GM12873 (cell line): ENCODE data around the gene GIGYF2.

Experiments
- TF ChIP-seq, protein P1 (sequence below): IDR thresholded peaks from 2 replicates; pipeline ENCODE4 v1.5.1; 2012; ENCODE audit warnings: low read depth, mild to moderate bottlenecking, moderate library complexity, low read length, control low read depth; ENCODE audit not compliant: insufficient read depth; ENCODE audit errors: missing control alignments

The GIGYF2 gene, protein sequence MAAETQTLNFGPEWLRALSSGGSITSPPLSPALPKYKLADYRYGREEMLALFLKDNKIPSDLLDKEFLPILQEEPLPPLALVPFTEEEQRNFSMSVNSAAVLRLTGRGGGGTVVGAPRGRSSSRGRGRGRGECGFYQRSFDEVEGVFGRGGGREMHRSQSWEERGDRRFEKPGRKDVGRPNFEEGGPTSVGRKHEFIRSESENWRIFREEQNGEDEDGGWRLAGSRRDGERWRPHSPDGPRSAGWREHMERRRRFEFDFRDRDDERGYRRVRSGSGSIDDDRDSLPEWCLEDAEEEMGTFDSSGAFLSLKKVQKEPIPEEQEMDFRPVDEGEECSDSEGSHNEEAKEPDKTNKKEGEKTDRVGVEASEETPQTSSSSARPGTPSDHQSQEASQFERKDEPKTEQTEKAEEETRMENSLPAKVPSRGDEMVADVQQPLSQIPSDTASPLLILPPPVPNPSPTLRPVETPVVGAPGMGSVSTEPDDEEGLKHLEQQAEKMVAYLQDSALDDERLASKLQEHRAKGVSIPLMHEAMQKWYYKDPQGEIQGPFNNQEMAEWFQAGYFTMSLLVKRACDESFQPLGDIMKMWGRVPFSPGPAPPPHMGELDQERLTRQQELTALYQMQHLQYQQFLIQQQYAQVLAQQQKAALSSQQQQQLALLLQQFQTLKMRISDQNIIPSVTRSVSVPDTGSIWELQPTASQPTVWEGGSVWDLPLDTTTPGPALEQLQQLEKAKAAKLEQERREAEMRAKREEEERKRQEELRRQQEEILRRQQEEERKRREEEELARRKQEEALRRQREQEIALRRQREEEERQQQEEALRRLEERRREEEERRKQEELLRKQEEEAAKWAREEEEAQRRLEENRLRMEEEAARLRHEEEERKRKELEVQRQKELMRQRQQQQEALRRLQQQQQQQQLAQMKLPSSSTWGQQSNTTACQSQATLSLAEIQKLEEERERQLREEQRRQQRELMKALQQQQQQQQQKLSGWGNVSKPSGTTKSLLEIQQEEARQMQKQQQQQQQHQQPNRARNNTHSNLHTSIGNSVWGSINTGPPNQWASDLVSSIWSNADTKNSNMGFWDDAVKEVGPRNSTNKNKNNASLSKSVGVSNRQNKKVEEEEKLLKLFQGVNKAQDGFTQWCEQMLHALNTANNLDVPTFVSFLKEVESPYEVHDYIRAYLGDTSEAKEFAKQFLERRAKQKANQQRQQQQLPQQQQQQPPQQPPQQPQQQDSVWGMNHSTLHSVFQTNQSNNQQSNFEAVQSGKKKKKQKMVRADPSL (N-terminal part only)

DNA sequence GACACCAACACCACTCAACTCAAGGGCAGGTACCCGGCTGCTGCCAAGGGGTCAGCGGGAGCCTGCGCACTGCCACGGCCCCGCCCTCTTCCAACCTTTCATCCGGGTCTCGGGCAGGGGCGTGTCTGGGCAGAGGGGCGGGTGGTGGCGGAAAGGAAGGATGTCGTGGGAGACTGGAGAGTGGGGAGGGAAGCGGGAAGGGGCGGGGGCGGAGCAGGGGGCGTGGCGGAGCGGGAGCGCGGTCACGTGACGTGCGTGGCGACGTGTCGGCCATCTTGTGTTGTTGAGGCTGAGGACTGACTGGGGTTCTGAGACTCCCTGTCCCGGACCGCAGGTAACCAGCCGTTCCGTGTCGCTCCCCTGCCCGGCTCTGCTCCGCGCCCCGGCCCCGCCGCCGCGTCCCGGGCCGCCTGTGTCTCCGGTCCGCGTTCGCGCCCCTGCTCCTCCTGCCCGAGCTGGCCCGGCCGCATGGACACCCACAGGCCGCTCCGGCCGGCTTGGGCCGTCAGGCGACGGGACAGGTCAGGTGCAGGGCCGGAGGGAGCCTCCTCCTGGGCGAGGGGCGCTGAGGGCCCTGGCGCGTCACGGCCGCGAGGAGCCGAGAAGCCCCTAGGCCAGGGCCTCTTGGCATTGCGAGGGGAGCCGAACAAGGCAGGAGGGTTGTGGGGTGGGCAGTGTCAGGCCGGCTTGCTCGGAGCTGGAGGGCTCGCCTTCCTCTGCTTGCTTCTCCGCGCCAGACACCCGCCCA, at the start of gene GIGYF2:
Gene GIGYF2, plus strand, starts transcription at position 273 of the 748 bp plus-strand sequence. CDS start 37,867 bp downstream, outside the sequence.
- TF ChIP-seq, protein P1, sequence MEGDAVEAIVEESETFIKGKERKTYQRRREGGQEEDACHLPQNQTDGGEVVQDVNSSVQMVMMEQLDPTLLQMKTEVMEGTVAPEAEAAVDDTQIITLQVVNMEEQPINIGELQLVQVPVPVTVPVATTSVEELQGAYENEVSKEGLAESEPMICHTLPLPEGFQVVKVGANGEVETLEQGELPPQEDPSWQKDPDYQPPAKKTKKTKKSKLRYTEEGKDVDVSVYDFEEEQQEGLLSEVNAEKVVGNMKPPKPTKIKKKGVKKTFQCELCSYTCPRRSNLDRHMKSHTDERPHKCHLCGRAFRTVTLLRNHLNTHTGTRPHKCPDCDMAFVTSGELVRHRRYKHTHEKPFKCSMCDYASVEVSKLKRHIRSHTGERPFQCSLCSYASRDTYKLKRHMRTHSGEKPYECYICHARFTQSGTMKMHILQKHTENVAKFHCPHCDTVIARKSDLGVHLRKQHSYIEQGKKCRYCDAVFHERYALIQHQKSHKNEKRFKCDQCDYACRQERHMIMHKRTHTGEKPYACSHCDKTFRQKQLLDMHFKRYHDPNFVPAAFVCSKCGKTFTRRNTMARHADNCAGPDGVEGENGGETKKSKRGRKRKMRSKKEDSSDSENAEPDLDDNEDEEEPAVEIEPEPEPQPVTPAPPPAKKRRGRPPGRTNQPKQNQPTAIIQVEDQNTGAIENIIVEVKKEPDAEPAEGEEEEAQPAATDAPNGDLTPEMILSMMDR, result no peak

DNA sequence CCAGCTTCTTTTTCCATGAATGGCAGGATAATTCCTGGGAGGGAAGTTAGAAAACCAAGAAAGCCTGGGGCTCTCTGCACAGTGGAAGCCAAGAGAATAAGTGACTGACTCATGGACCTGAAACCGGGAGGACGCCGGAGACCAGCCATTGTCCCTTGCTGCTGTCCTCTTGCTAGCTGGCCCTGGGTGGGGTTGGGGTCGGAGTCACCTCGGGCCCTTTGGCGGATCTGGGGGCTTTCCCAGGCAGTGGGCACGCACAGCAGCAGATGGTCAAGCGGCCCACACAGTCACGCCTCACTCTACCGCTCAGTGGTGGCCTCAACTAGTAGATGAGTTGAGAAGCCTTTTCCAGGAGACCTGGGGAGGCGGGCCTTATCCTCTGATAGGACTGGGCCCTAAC, 48.1 kb upstream of the GIGYF2 start:
- TF ChIP-seq, protein P1, result no peak

DNA sequence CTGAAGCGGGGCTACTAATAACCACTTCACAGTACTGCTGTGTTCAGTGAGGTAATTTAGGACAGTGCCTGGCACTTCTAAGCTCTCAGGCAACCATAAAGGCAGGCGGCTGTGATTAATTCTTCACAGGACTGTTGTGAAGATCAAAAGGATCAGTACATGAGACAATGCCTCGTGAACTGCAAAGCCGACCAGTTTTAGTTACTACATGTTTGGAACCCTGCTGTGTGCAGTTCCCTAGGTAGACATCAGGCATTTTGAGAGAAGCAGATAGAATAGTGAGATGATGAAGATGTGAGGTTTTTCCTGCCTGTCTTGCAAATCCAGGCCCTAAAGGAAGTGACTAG, 44.7 kb upstream of the GIGYF2 start:
- TF ChIP-seq, protein P1, result no peak

DNA sequence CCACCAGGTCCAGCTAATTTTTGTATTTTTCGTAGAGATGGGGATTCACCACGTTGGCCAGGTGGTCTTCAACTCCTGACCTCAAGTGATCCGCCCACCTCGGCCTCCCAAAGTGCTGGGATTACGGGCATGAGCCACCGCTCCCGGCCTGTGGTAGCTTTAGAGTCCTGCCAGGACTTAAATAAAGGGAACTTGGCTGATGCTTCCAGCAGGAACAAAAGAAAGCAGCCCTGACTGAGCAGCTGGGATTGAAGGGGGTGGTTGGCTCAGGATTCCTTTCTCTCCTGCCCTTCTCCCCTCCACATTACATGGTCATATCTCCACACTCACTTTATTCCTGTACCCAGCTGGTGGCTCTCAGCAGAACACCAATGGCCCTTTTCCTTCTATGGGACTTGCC, 43.7 kb upstream of the GIGYF2 start:
- TF ChIP-seq, protein P1, result no peak

DNA sequence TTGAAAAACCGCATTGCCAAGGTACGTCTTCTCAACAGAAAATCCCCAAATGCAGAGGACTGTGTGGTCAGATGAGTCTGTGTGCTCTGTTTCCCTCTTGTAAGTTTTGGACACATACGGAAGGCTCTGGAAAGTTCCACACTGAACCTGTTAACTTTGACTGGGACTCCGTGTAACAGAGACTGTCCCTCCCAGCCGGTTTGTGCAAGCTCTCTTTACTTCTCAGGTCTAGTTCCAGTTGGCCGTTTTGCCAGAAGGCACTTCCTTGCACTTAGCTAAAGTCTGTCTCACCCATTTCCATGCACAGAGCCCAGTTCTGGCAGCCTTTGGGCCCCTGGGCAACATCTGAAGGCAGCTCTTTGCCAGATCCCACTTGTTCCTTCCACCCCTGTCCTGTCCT, 41.7 kb upstream of the GIGYF2 start:
- TF ChIP-seq, protein P1, result no peak

DNA sequence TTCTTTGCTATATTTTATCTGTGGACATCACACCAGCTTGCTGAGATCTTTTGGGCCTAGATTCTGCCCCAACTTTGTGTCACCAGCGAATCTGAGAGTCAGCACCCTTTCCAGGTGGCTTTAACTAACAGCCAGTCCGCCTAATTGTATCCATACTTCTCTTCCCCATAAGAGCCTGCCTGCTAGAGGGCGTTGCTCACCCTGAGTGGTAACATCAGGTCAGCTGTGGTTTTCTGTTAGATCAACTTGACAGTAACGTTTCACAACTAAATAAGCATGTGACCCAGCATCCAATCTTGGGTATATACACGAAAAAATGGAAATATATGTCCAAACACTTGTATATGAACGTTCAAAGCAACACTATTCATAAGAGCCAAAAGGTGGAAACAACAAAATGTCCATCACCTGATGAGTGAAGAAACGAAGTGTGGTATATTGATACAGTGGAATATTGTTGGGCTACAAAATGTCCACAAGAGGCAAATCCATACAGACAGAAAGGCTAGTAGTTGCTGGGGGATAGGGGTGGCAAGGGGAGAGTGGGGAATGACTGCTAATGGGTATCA, 38.8 kb upstream of the GIGYF2 start:
- TF ChIP-seq, protein P1, result no peak
